PFSK-1 (cell line): ENCODE measurements around the gene SPATS2L.

ENCODE experiments used
- FOXP2 ChIP-seq: optimal IDR thresholded peaks from 2 replicates; pipeline ENCODE3; 2011; ENCODE audit warnings: borderline replicate concordance, control low read depth, inconsistent platforms; ENCODE audit not compliant: insufficient read depth; ENCODE audit errors: extremely low read length, extremely low read depth
- POLR2AphosphoS5 ChIP-seq: IDR thresholded peaks from 2 replicates; pipeline ENCODE4 v1.6.1; 2012; ENCODE audit warnings: low read depth, mild to moderate bottlenecking, control low read depth, low read length, moderate library complexity
- SIN3A ChIP-seq: IDR thresholded peaks from 2 replicates; pipeline ENCODE4 v1.6.1; 2012; ENCODE audit warnings: mild to moderate bottlenecking, low read length, moderate library complexity, borderline replicate concordance; ENCODE audit not compliant: insufficient read depth
- TAF1 ChIP-seq: IDR thresholded peaks from 2 replicates; pipeline ENCODE4 v1.6.1; 2012; ENCODE audit warnings: low read length, control low read depth, borderline replicate concordance; ENCODE audit not compliant: insufficient read depth
- TF ChIP-seq, protein P1 (sequence below), 2 experiments: IDR thresholded peaks; 2 replicates each; pipeline versions ENCODE4 v1.6.1 to v1.8.0; 2011 to 2012; ENCODE audit warnings: low read depth in 2 of 2, low read length in 2 of 2, control low read depth in 1 of 2, inconsistent platforms in 1 of 2, mild to moderate bottlenecking in 1 of 2, moderate library complexity in 1 of 2; ENCODE audit not compliant: insufficient read depth in 1 of 2

Gene SPATS2L

DNA sequence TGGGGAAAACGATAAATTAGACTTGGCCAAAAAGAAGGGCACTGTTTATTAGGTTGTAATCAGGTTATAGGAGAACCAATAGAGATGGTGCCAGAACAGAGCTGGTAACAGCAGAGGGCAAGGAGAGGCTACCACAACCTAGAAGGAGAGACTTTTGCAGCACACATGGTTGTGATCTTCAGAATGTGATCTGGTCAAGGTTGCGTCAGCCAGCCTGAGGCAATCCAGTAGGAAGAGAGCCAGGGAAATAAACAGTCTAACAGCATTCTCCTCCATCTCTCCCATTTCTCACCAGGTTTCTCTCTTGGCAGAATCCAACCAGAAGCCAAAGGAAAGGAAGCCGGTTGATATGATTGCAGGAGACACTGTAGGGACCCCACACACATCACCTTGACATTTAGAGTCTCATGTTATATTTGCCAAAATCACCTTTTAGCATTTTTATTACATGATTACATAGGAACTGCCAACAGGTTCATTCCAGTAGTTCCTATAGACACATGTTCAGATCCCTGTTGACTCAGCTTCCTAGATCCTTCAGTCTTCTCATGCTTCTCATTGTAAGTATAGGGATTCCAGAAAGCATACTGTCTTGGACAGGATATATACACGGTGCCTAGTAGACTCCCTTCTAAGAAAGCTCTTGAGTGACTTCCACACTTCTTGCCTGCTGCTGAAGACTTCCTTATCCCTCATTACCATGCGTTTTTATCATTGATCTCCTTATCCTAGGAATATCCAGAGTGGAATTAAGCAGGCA, 17.6 kb upstream of the SPATS2L start:
- TF ChIP-seq TAF1: no peak
- TF ChIP-seq SIN3A: no peak
- no peak for TF ChIP-seq FOXP2
- no peak for TF ChIP-seq POLR2AphosphoS5
- TF ChIP-seq, protein P1, sequence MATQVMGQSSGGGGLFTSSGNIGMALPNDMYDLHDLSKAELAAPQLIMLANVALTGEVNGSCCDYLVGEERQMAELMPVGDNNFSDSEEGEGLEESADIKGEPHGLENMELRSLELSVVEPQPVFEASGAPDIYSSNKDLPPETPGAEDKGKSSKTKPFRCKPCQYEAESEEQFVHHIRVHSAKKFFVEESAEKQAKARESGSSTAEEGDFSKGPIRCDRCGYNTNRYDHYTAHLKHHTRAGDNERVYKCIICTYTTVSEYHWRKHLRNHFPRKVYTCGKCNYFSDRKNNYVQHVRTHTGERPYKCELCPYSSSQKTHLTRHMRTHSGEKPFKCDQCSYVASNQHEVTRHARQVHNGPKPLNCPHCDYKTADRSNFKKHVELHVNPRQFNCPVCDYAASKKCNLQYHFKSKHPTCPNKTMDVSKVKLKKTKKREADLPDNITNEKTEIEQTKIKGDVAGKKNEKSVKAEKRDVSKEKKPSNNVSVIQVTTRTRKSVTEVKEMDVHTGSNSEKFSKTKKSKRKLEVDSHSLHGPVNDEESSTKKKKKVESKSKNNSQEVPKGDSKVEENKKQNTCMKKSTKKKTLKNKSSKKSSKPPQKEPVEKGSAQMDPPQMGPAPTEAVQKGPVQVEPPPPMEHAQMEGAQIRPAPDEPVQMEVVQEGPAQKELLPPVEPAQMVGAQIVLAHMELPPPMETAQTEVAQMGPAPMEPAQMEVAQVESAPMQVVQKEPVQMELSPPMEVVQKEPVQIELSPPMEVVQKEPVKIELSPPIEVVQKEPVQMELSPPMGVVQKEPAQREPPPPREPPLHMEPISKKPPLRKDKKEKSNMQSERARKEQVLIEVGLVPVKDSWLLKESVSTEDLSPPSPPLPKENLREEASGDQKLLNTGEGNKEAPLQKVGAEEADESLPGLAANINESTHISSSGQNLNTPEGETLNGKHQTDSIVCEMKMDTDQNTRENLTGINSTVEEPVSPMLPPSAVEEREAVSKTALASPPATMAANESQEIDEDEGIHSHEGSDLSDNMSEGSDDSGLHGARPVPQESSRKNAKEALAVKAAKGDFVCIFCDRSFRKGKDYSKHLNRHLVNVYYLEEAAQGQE (IDR thresholded peaks at IDR 0.05; ENCODE audit: insufficient read depth in 1 of 2, low read depth in 2 of 2, low read length in 2 of 2): no peak

DNA sequence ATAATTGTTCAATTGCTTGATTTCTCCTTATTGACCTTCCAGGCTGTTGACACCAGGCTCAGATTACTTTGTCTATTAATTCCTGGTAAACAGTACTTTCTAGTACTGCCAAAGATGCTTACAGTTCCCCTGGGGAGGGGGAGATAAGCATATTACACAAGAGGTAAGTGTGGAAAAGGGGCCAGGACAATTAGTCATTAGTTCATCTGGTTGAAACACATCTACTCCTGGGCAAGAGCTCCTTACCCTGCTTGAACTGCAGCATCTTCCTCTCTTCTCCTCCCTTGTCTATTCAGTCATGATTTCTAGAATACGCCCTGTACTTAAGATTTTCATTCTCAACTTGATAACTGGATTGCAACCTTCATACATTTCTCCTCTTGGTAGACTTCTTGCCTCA, 10.4 kb upstream of the SPATS2L start:
- TF ChIP-seq FOXP2: no peak
- TF ChIP-seq, protein P1 (IDR thresholded peaks at IDR 0.05; ENCODE audit: insufficient read depth in 1 of 2, low read depth in 2 of 2, low read length in 2 of 2): no peak
- TF ChIP-seq POLR2AphosphoS5: no peak
- TF ChIP-seq TAF1: no peak
- no peak for TF ChIP-seq SIN3A

DNA sequence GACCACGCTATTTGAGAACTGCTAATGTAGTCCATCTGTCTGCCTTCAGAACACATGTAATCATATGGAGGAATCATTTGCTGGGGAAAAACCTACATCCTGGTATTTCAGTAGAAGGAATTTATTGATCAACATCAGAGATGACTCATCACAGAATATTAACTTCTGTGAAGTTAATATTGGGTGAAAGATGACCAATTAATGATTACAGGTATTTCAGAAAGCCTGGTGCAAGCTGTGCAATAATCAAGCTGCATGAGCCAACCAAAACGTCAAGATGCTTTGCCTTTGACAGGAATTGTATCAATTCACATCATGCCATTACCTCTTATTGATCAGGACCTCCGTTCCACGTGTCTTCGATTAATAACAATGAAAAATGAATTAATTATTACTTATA, 9.4 kb upstream of the SPATS2L start:
- TF ChIP-seq SIN3A (no peak), FOXP2 (no peak), TAF1 (no peak), POLR2AphosphoS5 (no peak)
- TF ChIP-seq, protein P1 (IDR thresholded peaks at IDR 0.05; ENCODE audit: insufficient read depth in 1 of 2, low read depth in 2 of 2, low read length in 2 of 2): no peak

DNA sequence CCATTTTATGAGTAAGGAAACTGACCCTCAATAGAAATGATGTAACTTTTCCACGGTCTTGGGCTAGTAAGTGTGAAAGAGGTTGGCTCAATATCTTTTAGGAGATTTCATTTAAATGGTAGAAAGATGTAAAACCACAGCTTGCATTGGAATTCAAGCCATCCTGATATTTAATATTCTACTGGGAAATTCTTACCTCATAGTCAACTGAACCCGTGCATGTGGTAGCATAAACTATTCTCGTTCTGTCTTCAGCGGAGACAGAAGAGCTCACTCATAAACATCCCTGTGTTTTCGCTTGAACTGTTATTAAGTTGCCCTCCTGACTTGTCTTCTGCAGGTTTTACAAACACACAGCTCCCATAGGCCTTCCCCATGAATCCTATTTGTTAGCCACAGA, 8.5 kb upstream of the SPATS2L start:
- TF ChIP-seq, protein P1 (IDR thresholded peaks at IDR 0.05; ENCODE audit: insufficient read depth in 1 of 2, low read depth in 2 of 2, low read length in 2 of 2): no peak
- TF ChIP-seq POLR2AphosphoS5 (no peak), FOXP2 (no peak), SIN3A (no peak), TAF1 (no peak)

DNA sequence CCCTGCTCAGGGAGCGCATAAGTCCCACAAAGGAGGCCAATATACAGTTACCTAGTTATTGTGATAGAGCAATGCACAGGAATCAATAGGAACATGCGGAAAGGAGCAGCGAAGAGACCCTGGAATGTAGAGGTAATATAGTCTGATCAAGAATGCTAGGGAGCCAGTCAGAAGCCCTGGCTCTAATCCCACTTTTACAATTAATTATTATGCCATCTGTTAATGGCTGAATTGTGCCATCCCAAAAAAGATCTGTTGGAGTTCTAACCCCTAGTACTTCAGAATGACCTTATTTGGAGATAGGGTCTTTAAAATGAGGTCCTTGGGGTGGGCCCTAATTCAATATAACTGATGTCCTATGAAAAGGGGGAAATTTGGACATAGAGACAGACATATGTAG, 7.7 kb upstream of the SPATS2L start:
- TF ChIP-seq TAF1 (no peak), POLR2AphosphoS5 (no peak), SIN3A (no peak), FOXP2 (no peak)
- TF ChIP-seq, protein P1 (IDR thresholded peaks at IDR 0.05; ENCODE audit: insufficient read depth in 1 of 2, low read depth in 2 of 2, low read length in 2 of 2): no peak
